ENCODE data around the gene MICB. TPM values are rescaled to one million over a fixed set of nuclear protein-coding genes. Genes with fewer than 3 reads are reported as not detected.
"Not testable (repeated sequence)": the region's sequence is repeated elsewhere in the genome, so short reads cannot be mapped to it uniquely, and the experiment has no call there.

MICB gene
- total and polyA plus RNA-seq, 2 donors (not counting 1 experiment from before 2014, with no cell fraction given) = 24.2 to 30.9 TPM

GRCh38 chr6:31453259-31453658 is 44.7 kb upstream of the MICB start:
- no peak overlapping the region for H3K27ac Mint-ChIP-seq
- intact Hi-C loops (cut with micrococcal nuclease) = no loop called here
- WGBS (ENCODE audit: insufficient coverage) = 83% methylated on average over 1 of the region's 2 CpGs
- Histone ChIP-seq H3K9ac (ENCODE audit: low read length) (no peak overlapping the region), H2AFZ (ENCODE audit: insufficient read depth, low read depth, low read length, poor library complexity, severe bottlenecking) (no peak overlapping the region), H3K79me2 (ENCODE audit: control insufficient read depth, insufficient read depth, low read length) (no peaks in the 10 kb centered on the region), H3K4me3 (ENCODE audit: control extremely low read depth in 1 of 5, extremely low read depth in 1 of 5, insufficient read depth in 1 of 5, low read depth in 2 of 5, low read length in 4 of 5) (no peak overlapping the region), H3K27ac (ENCODE audit: low read length in 2 of 2) (no peak overlapping the region), H3K27me3 (replicated peaks in 1 of 4; ENCODE audit: control extremely low read depth in 1 of 4, control insufficient read depth in 3 of 4, insufficient read depth in 4 of 4, low read length in 3 of 4) (peaks cover 0 to 6% (median 2%) of the 10 kb centered on the region in 4 experiments), H3K36me3 (replicated peaks in 1 of 2; ENCODE audit: control extremely low read depth in 1 of 2, control insufficient read depth in 1 of 2, extremely low read depth in 1 of 2, insufficient read depth in 2 of 2, low read length in 1 of 2) (no peaks in the 10 kb centered on the region), H3K4me1 (ENCODE audit: control insufficient read depth in 2 of 2, insufficient read depth in 2 of 2, low read length in 2 of 2) (no peaks in the 10 kb centered on the region), H4K20me1 (ENCODE audit: control insufficient read depth, insufficient read depth, low read length, poor library complexity, severe bottlenecking) (no peaks in the 10 kb centered on the region), H3K4me2 (replicated peaks; ENCODE audit: low read depth, low read length, poor library complexity, severe bottlenecking) (no peak overlapping the region), H3K9me3 (ENCODE audit: control extremely low read depth in 1 of 3, control insufficient read depth in 2 of 3, insufficient read depth in 1 of 3, low read length in 2 of 3) (peaks cover 0 to 14% (median 0%) of the 10 kb centered on the region in 3 donors)
- CTCF ChIA-PET = no interaction called here
- no peak for TF ChIP-seq CTCF (IDR thresholded peaks at IDR 0.05)
- TF ChIP-seq EZH2 (IDR thresholded peaks at IDR 0.05; ENCODE audit: borderline replicate concordance, insufficient read depth, low read depth, low read length, poor library complexity, severe bottlenecking) = no peak
- H3K4me1 Mint-ChIP-seq = no peaks in the 10 kb centered on the region
- no peak overlapping the region for H3K4me3 Mint-ChIP-seq
- ATAC-seq (ENCODE audit: low read depth) = no peak
- H3K27me3 Mint-ChIP-seq = no peaks in the 10 kb centered on the region
- H3K9me3 Mint-ChIP-seq (ENCODE audit: insufficient read depth) = peaks cover 5% of the 10 kb centered on the region
- POLR2A ChIA-PET = no interaction called here
- DNase-seq = no peak

GRCh38 chr6:31459864-31460263 is 38.1 kb upstream of the MICB start:
- CTCF ChIA-PET = interaction anchor here (1.4 kb wide), 1 partner anchor 60 kb away, joined by 4 read pairs; no protein-coding TSS in a partner anchor
- H3K36me3 ChIP-seq (replicated peaks in 1 of 2; ENCODE audit: control extremely low read depth in 1 of 2, control insufficient read depth in 1 of 2, extremely low read depth in 1 of 2, insufficient read depth in 2 of 2, low read length in 1 of 2); H3K4me3 Mint-ChIP-seq; H2AFZ ChIP-seq (ENCODE audit: insufficient read depth, low read depth, low read length, poor library complexity, severe bottlenecking); H3K27me3 ChIP-seq (replicated peaks in 1 of 4; ENCODE audit: control extremely low read depth in 1 of 4, control insufficient read depth in 3 of 4, insufficient read depth in 4 of 4, low read length in 3 of 4); H3K27ac ChIP-seq (ENCODE audit: low read length in 2 of 2); H3K9me3 ChIP-seq (ENCODE audit: control extremely low read depth in 1 of 3, control insufficient read depth in 2 of 3, insufficient read depth in 1 of 3, low read length in 2 of 3); H3K27ac Mint-ChIP-seq; H3K9me3 Mint-ChIP-seq (ENCODE audit: insufficient read depth); POLR2A ChIA-PET; H3K27me3 Mint-ChIP-seq; DNase-seq; ATAC-seq (ENCODE audit: low read depth); H3K4me3 ChIP-seq (ENCODE audit: control extremely low read depth in 1 of 5, extremely low read depth in 1 of 5, insufficient read depth in 1 of 5, low read depth in 2 of 5, low read length in 4 of 5); H3K9ac ChIP-seq (ENCODE audit: low read length); H3K4me2 ChIP-seq (replicated peaks; ENCODE audit: low read depth, low read length, poor library complexity, severe bottlenecking): not testable (repeated sequence)
- intact Hi-C loops (cut with micrococcal nuclease) = loop anchor here (10.0 kb wide), 1 partner anchor 305 kb away; the partner anchor contains the start of genes CCHCR1 and TCF19
- WGBS (ENCODE audit: insufficient coverage) = 100% methylated on average over 2 of the region's 5 CpGs
- peaks cover 43% of the 10 kb centered on the region for H3K79me2 ChIP-seq (ENCODE audit: control insufficient read depth, insufficient read depth, low read length)
- peaks cover 34% of the 10 kb centered on the region for H3K4me1 Mint-ChIP-seq
- peaks cover 18 to 23% of the 10 kb centered on the region in 2 donors for H3K4me1 ChIP-seq (ENCODE audit: control insufficient read depth in 2 of 2, insufficient read depth in 2 of 2, low read length in 2 of 2)
- H4K20me1 ChIP-seq (ENCODE audit: control insufficient read depth, insufficient read depth, low read length, poor library complexity, severe bottlenecking) = peaks cover 17% of the 10 kb centered on the region
